D341Med (cell line): ENCODE results near the gene WDR73.
A peak's percentile ranks its signal among the peaks of the same experiment; 100 is the strongest.
"Not testable (repeated sequence)": the region's sequence is repeated elsewhere in the genome, so short reads cannot be mapped to it uniquely, and the experiment has no call there.

Source experiments
- DNase-seq: peaks from one replicate; pipeline ENCODE4 v3.0.0; 2012; ENCODE audit warnings: low spot score

The WDR73 gene

DNA sequence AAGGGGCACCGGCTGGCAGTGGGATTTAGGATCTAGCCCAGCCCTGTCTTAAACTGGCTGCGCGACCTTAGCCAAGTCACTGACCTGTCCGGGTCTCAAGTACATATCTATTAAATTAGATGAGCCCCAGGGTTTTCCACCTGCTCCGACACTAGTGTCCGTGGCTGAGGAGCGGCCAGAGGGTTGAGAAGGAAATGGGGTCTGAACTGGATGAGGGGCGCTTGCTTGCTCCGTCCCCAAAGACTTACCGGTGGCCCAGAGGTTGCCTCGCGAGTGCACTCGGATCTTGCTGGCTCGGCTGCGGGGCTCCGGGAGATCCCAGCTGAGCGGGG is 3.6 kb upstream of the WDR73 start:
- no peak for DNase-seq

- DNase-seq = no peak
These were observed 2.9 kb upstream of the WDR73 start for GRCh38 chr15:84656972-84657371.

GRCh38 chr15:84654689-84655453 is 788 bp upstream of the WDR73 start:
- peak; percentile 85 for DNase-seq

GRCh38 chr15:84653584-84653909 is 536 bp downstream of the WDR73 start:
- DNase-seq = no peak

DNA sequence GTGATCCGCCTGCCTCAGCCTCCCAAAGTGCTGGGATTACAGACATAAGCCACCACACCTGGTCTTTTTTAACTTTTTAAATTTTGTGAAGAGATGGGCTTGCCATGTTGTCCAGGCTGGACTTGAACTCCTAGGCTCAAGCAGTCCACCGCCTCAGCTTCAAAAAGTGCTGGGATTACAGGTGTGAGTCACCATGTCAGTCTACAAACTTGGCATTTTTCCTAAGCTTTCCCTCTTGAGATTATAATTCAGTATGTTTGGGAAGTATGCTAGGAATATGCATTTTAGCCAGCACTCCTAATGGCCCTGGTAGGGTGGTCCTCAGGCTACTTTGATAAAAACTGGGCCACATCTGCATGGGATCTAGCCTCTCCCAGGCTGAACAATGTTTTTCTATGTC is 4.4 kb downstream of the WDR73 start:
- no peak for DNase-seq

GRCh38 chr15:84648539-84648938 is 5.5 kb downstream of the WDR73 start:
- no peak for DNase-seq

DNA sequence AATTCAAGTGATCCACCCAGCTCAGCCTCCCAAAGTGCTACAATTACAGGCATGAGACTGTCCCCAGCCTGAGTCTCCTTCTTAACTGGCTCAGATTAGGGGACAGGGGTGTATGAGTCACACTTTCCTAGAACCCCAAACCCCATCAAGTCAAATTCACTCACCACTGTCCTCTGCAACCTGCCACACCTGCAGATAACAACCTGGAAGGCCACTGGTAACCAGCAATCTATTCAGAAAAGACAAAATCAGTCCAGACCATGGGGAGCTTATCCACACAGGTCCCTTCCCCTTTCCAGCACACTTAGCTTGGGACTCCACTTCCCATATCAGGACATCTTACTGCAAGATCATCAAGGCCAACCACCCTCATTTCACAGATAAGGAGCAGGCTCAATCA is 6.4 kb downstream of the WDR73 start:
- DNase-seq = no peak

DNA sequence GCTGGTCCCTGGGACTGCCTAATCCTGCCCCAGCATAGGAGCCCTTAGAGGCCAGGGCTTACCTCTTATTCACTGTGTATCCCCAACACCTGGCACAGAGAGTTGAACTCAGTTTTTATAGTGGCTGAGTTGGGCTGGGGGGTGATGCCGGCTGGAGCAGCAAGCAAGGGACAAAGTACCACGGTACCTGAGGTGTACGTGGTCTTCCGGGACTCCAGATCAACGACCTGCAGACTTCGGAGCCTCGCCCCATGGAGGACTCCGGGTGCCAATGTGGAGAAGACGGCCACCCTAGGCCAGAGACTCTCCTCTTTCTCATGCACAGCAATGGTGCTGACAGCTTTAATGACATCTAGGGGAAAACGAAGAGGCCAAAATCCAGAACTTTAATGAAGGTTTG is 8.1 kb downstream of the WDR73 start:
- no peak for DNase-seq

GRCh38 chr15:84645496-84645895 is 8.6 kb downstream of the WDR73 start:
- no peak for DNase-seq

DNA sequence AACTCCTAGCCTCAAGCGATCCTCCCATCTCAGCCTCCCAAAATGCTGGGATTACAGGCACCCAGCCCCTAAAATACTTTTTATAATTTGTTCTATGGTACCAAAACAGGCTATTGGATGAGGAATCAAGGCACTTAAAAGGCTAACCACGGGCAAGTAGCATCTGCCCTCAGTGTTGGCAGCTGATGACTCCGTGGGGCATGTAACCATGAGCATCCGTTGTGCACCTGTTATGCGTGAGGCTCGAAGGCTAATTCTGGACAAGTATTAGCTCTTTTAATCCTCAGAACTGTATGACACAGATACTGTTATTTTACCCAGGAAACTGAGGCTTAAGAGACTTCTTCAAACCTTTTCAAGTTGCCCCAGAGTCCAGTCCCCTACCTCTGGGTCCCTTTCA is 10.2 kb downstream of the WDR73 start:
- no peak for DNase-seq

GRCh38 chr15:84642640-84643039 is 11.4 kb downstream of the WDR73 start:
- not testable (repeated sequence) for DNase-seq

DNA sequence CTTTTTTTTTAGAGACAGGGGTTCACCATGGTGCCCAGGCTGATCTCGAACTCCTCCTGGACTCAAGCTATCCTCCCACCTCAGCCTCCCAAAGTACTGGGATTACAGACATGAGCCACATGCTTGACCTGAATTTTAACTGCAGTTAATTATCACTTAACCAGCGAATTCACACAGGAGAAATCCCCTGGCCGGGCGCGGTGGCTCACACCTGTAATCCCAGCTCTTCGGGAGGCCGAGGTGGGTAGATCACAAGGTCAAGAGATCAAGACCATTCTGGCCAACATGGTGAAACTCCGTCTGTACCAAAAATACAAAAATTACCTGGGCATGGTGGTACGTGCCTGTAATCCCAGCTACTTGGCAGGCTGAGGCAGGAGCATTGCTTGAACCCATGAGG is 12.2 kb downstream of the WDR73 start:
- DNase-seq = not testable (repeated sequence)

DNA sequence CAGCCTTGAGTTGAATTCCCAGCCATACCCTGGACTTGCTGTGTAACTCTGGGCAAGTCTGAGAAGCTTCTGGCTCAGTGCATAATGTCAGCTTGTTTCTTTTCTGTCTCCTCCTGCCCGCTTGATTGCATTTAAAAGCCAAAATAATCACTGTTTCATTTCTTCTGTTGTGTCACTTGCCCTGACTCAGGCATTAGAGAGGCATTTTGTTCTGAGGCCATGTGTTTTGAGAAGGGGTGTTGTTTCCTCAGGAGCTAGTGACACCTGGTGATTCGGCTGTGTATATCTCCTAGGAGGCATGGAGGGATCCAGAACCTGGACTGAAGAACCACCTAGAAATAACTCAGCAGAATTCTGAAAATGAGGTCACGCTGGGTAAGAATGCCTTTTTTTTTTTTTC is 16.0 kb downstream of the WDR73 start:
- no peak for DNase-seq

DNA sequence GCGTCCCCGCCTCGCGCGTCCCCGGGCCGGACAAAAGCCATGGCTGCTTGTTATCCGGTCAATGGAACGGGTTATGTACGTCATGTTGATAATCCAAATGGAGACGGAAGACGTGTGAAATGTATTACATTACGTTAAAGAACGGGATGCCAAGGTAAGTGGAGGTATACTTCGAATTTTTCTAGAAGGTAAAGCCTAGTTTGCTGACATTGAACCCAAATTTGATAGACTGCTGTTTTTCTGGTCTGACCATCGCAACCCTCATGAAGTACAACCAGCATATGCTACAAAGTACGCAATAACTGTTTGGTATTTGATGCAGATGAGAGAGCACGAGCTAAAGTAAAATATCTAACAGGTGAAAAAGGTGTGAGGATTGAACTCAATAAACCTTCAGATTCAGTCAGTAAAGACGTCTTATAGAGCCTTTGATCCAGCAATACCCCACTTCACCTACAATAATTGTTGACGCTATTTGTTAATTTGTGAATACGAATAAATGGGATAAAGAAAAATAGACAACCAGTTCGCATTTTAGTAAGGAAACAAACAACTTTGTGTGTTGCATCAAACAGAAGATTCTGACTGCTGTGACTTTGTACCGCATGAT is 19.8 kb downstream of the WDR73 start:
- no peak for DNase-seq

DNA sequence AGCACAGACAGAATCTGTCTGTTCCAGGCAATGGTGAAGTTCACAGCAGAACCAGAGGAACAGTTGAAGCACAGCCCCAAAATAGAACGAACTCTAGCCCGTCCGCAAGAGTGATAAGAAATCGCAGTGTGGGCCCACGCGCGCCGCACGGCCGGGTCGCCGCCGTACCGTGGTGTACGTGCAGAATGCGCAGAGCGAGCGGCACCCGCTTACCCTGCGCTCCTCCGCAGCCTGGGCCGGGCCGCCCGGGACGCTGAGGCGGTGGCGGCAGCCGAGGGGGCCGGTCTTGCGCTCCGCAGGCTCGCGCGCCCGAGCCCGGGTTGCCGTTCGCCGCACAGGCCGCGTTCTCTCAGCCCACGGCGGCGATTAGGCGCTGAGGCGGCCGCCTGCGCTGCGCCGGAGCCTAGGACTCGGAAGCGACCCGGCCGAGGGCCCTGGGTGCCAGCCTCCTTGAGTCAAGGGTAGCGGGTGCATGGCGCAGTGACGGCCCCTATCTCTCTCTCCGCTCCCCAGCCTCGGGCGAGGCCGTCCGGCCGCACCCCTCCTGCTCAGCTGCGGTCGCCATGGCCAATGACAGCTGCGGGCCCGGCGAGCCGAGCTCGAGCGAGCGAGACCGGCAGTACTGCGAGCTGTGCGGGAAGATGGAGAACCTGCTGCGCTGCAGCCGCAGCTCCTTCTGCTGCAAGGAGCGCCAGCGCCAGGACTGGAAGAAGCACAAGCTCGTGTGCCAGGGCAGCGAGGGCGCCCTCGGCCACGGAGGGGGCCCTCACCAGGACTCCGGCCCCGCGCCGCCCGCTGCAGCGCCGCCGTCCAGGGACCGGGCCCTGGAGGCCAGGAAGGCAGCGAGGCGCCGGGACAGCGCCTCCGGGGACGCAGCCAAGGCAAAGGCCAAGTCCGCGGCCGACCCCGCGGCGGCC is 20.5 kb downstream of the WDR73 start:
- peak; percentile 79 for DNase-seq

GRCh38 chr15:84631706-84632272 is 22.3 kb downstream of the WDR73 start:
- DNase-seq = no peak

GRCh38 chr15:84629033-84629432 is 25.1 kb downstream of the WDR73 start:
- DNase-seq = no peak

DNA sequence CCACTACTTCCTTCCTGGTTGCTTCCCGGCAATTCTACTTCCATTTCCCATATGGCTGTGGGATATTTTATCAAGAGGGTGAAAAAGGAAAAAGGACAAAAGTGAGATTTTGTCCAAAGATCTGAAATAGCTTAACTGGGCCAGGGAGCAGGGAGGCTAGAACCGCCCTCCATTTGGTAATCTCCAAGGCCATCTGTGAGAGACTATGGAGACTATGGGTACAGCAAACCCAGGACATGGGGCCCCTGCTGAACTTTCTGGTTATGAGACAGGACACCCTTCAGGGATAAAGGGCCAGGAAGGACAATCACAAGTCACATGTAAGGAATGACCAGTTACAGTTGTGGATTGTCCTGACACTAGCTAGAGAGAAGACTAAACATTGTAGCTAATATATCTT is 29.0 kb downstream of the WDR73 start:
- DNase-seq = no peak

DNA sequence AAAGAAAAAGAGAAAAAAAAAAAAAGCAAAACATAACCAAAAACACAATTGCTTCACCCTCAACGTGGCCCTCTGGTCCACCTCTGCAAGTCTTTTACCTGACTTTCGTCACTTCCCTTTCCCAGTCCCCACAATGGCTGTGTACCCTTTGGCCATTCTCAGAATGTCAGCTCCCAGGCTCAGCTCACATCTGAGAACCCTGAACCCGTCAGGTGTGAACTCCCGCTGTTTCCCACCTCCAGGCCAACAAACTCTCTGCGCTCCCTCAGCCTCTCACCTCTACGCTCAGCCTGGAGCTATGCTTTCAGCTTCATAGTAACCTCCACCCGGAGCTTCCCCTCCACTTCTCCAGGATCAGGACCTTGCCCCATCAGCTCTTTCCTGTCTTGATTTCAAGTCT is 29.7 kb downstream of the WDR73 start:
- DNase-seq = no peak

DNA sequence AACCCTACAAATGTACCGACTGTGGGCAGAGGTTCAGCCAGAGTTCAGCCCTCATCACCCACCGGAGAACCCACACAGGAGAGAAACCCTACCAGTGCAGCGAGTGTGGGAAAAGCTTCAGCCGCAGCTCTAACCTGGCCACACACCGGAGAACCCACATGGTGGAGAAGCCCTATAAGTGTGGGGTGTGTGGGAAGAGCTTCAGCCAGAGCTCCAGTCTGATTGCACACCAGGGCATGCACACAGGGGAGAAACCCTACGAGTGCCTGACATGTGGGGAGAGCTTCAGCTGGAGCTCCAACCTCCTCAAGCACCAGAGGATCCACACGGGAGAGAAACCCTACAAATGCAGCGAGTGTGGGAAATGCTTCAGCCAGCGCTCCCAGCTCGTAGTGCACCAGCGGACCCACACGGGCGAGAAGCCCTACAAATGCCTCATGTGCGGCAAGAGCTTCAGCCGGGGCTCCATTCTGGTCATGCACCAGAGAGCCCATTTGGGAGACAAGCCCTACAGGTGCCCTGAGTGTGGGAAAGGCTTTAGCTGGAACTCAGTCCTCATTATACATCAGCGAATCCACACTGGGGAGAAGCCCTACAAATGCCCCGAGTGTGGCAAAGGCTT is 32.6 kb downstream of the WDR73 start:
- DNase-seq = no peak

DNA sequence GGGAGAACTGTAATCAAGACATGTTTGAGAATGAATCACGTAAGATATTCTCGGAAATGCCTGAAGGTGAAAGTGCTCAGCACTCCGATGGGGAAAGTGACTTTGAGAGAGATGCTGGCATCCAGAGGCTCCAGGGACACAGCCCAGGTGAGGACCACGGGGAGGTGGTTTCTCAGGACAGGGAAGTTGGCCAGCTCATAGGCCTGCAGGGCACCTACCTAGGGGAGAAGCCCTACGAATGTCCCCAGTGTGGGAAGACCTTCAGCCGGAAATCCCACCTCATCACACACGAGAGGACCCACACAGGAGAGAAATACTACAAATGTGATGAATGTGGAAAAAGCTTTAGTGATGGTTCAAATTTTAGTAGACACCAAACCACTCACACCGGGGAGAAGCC is 33.5 kb downstream of the WDR73 start:
- no peak for DNase-seq

DNA sequence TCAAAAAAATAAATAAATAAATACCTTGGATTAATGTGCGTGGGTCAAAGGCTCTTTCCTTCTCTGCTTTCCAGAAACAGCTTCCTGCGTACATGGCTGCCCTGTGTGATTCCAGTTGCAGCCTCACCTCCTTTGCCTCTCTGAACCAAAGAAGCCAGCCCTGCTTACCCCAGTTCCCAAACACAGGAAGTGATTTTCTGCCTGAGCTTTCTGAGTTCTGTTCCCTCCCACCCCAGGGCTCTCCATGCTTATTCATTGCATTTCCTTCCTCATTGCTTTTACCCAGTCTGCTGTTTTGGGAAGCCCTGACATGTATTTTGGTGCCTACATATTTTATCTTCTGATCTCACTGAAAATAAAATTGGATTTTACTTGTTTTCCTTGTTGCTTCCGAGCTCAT is 37.8 kb downstream of the WDR73 start:
- no peak for DNase-seq
